RWPE1 (cell line): ENCODE data around the gene RASA4.
A peak's percentile ranks its signal among the peaks of the same experiment; 100 is the strongest.
"Not testable (repeated sequence)": the region's sequence is repeated elsewhere in the genome, so short reads cannot be mapped to it uniquely, and the experiment has no call there.

ENCODE experiments used
- CTCF ChIA-PET: fragments of 350-600 bp; sonication (Branson Sonifier 250); formaldehyde crosslinking; extraction: SDS; loops from one replicate; lab custom pipeline; 2021; lab: Yijun Ruan, JAX
- POLR2A ChIA-PET: fragments of 400-600 bp; formaldehyde crosslinking; extraction: SDS; loops from one replicate; lab custom pipeline; 2020; ENCODE audit warnings: antibody characterized with exemption; ENCODE audit not compliant: low non-redundant PET; lab: Yijun Ruan, JAX
- DNase-seq: peaks from one replicate; pipeline ENCODE4 v3.0.0; 2012; ENCODE audit warnings: low spot score
- H3K27ac ChIP-seq: fragments of 450-650 bp; 2 replicates; pipeline ENCODE4 v1.5.1; 2017

The RASA4 gene

GRCh38 chr7:102611675-102612325 lies 4.8 kb downstream of the RASA4 start:
- CTCF ChIA-PET, DNase-seq, POLR2A ChIA-PET, H3K27ac ChIP-seq: not testable (repeated sequence)

- DNase-seq, POLR2A ChIA-PET, H3K27ac ChIP-seq, CTCF ChIA-PET: not testable (repeated sequence)
These were observed 5.4 kb downstream of the RASA4 start for GRCh38 chr7:102611013-102611674.

- POLR2A ChIA-PET, CTCF ChIA-PET: not testable (repeated sequence)
These were observed 6.1 kb downstream of the RASA4 start for GRCh38 chr7:102610441-102610840.

GRCh38 chr7:102609734-102610133 lies 6.8 kb downstream of the RASA4 start:
- CTCF ChIA-PET, POLR2A ChIA-PET, DNase-seq, H3K27ac ChIP-seq: not testable (repeated sequence)

More at GRCh38 chr7:102610441-102610840, 6.1 kb downstream of the RASA4 start:
- DNase-seq, H3K27ac ChIP-seq: not testable (repeated sequence)

- H3K27ac ChIP-seq, DNase-seq, CTCF ChIA-PET, POLR2A ChIA-PET: not testable (repeated sequence)
These were observed 9.7 kb downstream of the RASA4 start for GRCh38 chr7:102606848-102607247.

GRCh38 chr7:102604431-102605145 lies 12.0 kb downstream of the RASA4 start:
- DNase-seq, POLR2A ChIA-PET, CTCF ChIA-PET: not testable (repeated sequence)
- H3K27ac ChIP-seq: peak overlapping the region; percentile 64

GRCh38 chr7:102602317-102602716 lies 14.2 kb downstream of the RASA4 start:
- POLR2A ChIA-PET, CTCF ChIA-PET, H3K27ac ChIP-seq, DNase-seq: not testable (repeated sequence)

GRCh38 chr7:102599699-102600098 lies 16.9 kb downstream of the RASA4 start:
- CTCF ChIA-PET, DNase-seq, POLR2A ChIA-PET, H3K27ac ChIP-seq: not testable (repeated sequence)

GRCh38 chr7:102596036-102596435 lies 20.5 kb downstream of the RASA4 start:
- DNase-seq, CTCF ChIA-PET, H3K27ac ChIP-seq, POLR2A ChIA-PET: not testable (repeated sequence)

GRCh38 chr7:102593637-102594334 lies 22.8 kb downstream of the RASA4 start:
- CTCF ChIA-PET, H3K27ac ChIP-seq, POLR2A ChIA-PET, DNase-seq: not testable (repeated sequence)

- CTCF ChIA-PET, POLR2A ChIA-PET, DNase-seq, H3K27ac ChIP-seq: not testable (repeated sequence)
These were observed 24.0 kb downstream of the RASA4 start for GRCh38 chr7:102592477-102593019.

GRCh38 chr7:102589857-102590256 lies 26.7 kb downstream of the RASA4 start:
- CTCF ChIA-PET: not testable (repeated sequence)

GRCh38 chr7:102583495-102583894 lies 33.1 kb downstream of the RASA4 start:
- POLR2A ChIA-PET, H3K27ac ChIP-seq, CTCF ChIA-PET, DNase-seq: not testable (repeated sequence)

More at GRCh38 chr7:102589857-102590256, 26.7 kb downstream of the RASA4 start:
- H3K27ac ChIP-seq, POLR2A ChIA-PET, DNase-seq: not testable (repeated sequence)

GRCh38 chr7:102581722-102582121 lies 34.8 kb downstream of the RASA4 start:
- DNase-seq, H3K27ac ChIP-seq, CTCF ChIA-PET, POLR2A ChIA-PET: not testable (repeated sequence)

- POLR2A ChIA-PET, DNase-seq, H3K27ac ChIP-seq, CTCF ChIA-PET: not testable (repeated sequence)
These were observed 38.1 kb downstream of the RASA4 start for GRCh38 chr7:102578486-102578885.
